Esophagus muscularis mucosa (tissue), 4 donors: ENCODE data around the gene CAMTA1. TPM values are rescaled to one million over a fixed set of nuclear protein-coding genes. Genes with fewer than 3 reads are reported as not detected.

ENCODE experiments used
- DNase-seq: peaks from one replicate; pipeline ENCODE4 v3.0.0-alpha.2; 2017; ENCODE audit errors: extremely low spot score
- H3K27ac ChIP-seq, 4 donors: fragments of 200-600 bp; sonication (generic); replicated peaks in 1 of 4; 1 replicate in 3 of 4; 2 replicates in 1 of 4; pipeline ENCODE4 v1.5.1; 2016 to 2019; ENCODE audit warnings: mild to moderate bottlenecking in 1 of 4
- H3K27me3 ChIP-seq, 4 donors: fragments of 200-600 bp; sonication (generic); one replicate each; pipeline versions ENCODE4 v1.5.1 to v1.6.0; 2016 to 2019
- H3K36me3 ChIP-seq, 4 donors: fragments of 200-600 bp; sonication (generic); one replicate each; pipeline ENCODE4 v1.5.1; 2016 to 2019
- H3K4me1 ChIP-seq, 4 donors: fragments of 200-600 bp; sonication (generic); one replicate each; pipeline ENCODE4 v1.5.1; 2016 to 2019
- H3K4me3 ChIP-seq, 4 donors: fragments of 200-600 bp; sonication (generic); 1 replicate in 2 of 4; 2 replicates in 2 of 4; pipeline ENCODE4 v1.5.1; 2016 to 2019; ENCODE audit warnings: mild to moderate bottlenecking in 4 of 4, moderate library complexity in 1 of 4
- H3K9me3 ChIP-seq, 4 donors: fragments of 200-600 bp; sonication (generic); 1 replicate in 3 of 4; 2 replicates in 1 of 4; pipeline ENCODE4 v1.5.1; 2016 to 2019
- EP300 ChIP-seq: sonication (generic); formaldehyde crosslinking; IDR thresholded peaks from one replicate; pipeline ENCODE4 v1.6.1; 2017; ENCODE audit warnings: antibody characterized with exemption
- POLR2A ChIP-seq: fragments of 450-650 bp; IDR thresholded peaks from one replicate; pipeline ENCODE4 v1.6.1; 2017; ENCODE audit warnings: antibody characterized with exemption, moderate library complexity, mild to moderate bottlenecking, low read depth
- POLR2AphosphoS5 ChIP-seq, 2 donors: sonication (generic); formaldehyde crosslinking; IDR thresholded peaks; one replicate each; pipeline ENCODE4 v1.6.1; 2017; ENCODE audit warnings: antibody characterized with exemption in 2 of 2
- WGBS: methylation state at CpG from one replicate; pipeline ENCODE4 v1.1.5; 2018; 5-methylcytosine and 5-hydroxymethylcytosine counted together
- intact Hi-C: fragments of 100-400 bp; cut with DNase I; formaldehyde crosslinking; loops from one replicate; pipeline ENCODE4 v1.15.1; 2023
- total RNA-seq, 4 donors: library from RNA; depleted of rRNA; stranded (reverse); fragments of >200 nt; gene quantifications; one replicate each; pipeline versions ENCODE4 v1.1.0 to v1.2.1, GENCODE V29; 2016
- TF ChIP-seq, protein P1 (sequence below), 3 experiments: fragments of 200-600 bp in 2 of 3; fragments of 450-650 bp in 1 of 3; sonication (generic) in 2 of 3; IDR thresholded peaks; one replicate each; pipeline ENCODE4 v1.5.1; 2017 to 2019; ENCODE audit warnings: antibody characterized with exemption in 3 of 3, mild to moderate bottlenecking in 2 of 3, moderate library complexity in 1 of 3

CAMTA1 gene
- total RNA-seq, 4 donors from 2014 or later, result 109 to 226 (median 139) TPM

DNA sequence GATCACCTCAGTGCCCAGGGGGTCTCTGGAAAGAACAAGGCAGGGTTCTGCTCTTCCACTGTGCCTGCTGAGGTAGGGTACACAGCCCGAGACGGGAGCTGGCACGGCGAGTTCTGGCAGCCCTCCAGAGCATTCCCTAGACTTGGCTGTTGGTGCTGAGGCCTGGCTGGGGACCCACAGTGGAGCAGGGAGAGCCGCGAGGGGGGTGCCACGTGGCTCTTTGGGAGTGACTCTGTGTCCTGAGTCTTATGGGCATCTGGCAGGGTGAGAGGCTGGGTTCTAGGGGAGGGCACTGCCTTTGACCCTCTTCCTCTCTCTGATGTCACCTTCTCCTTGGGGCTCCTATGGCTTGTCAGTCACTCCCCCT is 336.4 kb downstream of the CAMTA1 start:
- no peaks in the 10 kb centered on the region for H3K36me3 ChIP-seq
- TF ChIP-seq, protein P1, sequence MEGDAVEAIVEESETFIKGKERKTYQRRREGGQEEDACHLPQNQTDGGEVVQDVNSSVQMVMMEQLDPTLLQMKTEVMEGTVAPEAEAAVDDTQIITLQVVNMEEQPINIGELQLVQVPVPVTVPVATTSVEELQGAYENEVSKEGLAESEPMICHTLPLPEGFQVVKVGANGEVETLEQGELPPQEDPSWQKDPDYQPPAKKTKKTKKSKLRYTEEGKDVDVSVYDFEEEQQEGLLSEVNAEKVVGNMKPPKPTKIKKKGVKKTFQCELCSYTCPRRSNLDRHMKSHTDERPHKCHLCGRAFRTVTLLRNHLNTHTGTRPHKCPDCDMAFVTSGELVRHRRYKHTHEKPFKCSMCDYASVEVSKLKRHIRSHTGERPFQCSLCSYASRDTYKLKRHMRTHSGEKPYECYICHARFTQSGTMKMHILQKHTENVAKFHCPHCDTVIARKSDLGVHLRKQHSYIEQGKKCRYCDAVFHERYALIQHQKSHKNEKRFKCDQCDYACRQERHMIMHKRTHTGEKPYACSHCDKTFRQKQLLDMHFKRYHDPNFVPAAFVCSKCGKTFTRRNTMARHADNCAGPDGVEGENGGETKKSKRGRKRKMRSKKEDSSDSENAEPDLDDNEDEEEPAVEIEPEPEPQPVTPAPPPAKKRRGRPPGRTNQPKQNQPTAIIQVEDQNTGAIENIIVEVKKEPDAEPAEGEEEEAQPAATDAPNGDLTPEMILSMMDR (IDR thresholded peaks at IDR 0.05), result no peak
- no peak for TF ChIP-seq EP300
- TF ChIP-seq POLR2A, result no peak
- TF ChIP-seq POLR2AphosphoS5 (IDR thresholded peaks at IDR 0.05), result no peak
- no peak for DNase-seq
- H3K9me3 ChIP-seq, result no peaks in the 10 kb centered on the region
- WGBS, result 61% methylated on average over 6 of the region's 7 CpGs
- peaks cover 4 to 22% (median 11%) of the 10 kb centered on the region in 4 donors for H3K4me1 ChIP-seq
- H3K27ac ChIP-seq, result no peak overlapping the region
- H3K4me3 ChIP-seq, result no peak overlapping the region
- intact Hi-C loops, result no loop called here
- H3K27me3 ChIP-seq, result no peaks in the 10 kb centered on the region

DNA sequence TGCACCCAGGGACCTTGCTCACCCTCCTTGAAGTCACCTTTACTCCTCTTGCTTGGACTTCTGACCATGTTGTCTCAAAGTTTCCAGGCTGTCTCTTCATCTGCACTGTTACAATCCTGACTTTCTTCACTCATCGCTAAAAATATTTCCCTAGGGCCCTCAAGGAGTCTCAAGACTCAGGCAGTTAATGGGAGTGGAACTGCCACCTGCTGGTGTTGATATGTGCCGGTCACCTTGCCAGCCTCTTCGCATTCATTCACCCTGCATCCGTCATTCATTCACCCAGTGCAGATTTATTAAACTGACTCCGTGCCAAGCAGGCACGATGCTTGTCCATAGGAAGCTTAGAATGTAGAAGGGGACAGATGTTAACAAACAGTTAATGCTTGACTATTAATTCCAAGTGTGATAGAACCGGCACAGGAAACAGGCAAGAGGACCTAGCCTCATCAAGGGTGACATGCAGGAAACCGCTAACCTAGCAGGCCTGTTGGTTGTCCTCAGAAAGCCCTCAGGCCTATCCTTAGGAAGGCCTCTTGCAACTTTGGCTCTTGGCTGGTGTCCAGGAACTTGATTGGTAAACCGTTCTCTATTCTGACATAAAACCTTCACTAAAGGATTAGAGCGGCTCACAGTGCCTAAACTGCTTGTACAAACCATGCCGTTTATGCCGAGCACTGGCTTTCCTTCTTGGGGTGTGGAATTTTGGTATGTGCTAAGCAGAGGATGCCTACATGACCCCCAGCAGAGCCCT is 342.2 kb downstream of the CAMTA1 start:
- TF ChIP-seq, protein P1 (IDR thresholded peaks at IDR 0.05), result no peak
- no peak for TF ChIP-seq EP300
- DNase-seq, result no peak
- intact Hi-C loops, result no loop called here
- 45% methylated on average over 12 of the region's 12 CpGs for WGBS
- H3K27ac ChIP-seq, result no peak overlapping the region
- H3K4me1 ChIP-seq, result no peaks in the 10 kb centered on the region
- no peak overlapping the region for H3K4me3 ChIP-seq
- H3K36me3 ChIP-seq, result no peaks in the 10 kb centered on the region
- H3K9me3 ChIP-seq, result no peaks in the 10 kb centered on the region
- H3K27me3 ChIP-seq, result no peaks in the 10 kb centered on the region

DNA sequence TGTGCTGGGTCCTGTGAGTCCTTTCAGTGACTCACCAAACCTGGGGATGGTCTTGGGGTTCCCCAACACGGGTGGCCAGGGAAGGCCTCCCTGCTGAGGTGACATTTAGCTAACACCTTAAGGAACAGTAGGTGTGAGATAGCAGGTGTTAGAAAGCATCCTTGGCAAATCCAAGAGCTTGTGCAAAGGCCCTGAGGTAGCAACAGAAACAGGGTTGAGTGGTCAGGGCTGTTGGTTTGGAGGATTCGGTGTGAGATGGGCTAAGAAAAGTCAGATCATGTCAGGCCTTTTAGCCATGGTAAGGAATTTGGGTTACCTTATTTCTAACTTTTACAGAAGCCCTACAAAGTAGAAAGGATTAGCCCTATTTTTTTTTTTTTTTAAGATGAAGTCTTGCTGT is 343.0 kb downstream of the CAMTA1 start:
- WGBS, result 98% methylated on average over 2 of the region's 2 CpGs
- no peak overlapping the region for H3K4me3 ChIP-seq
- intact Hi-C loops, result no loop called here
- DNase-seq, result no peak
- TF ChIP-seq POLR2A (no peak), EP300 (no peak), POLR2AphosphoS5 (IDR thresholded peaks at IDR 0.05) (no peak)
- TF ChIP-seq, protein P1 (IDR thresholded peaks at IDR 0.05), result no peak
- no peaks in the 10 kb centered on the region for H3K4me1 ChIP-seq
- no peak overlapping the region for H3K27ac ChIP-seq
- no peaks in the 10 kb centered on the region for H3K36me3 ChIP-seq
- H3K9me3 ChIP-seq, result no peaks in the 10 kb centered on the region
- no peaks in the 10 kb centered on the region for H3K27me3 ChIP-seq

DNA sequence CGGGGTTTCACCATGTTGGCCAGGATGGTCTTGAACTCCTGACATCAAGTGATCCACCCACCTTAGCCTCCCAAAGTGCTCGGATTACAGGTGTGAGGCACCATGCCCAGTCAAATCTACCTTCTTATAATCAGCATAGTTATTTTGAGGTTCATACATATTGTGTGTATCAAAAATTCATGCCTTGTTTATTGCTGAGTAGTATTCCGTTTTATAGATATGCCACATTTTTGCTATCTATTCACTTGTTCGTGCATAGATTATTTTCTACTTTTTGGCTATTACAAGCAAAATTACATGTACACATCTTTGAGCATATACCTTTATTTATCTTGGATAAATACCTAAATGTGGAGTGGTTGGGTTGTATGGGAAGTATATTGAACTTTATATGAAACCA is 344.9 kb downstream of the CAMTA1 start:
- no peaks in the 10 kb centered on the region for H3K36me3 ChIP-seq
- WGBS, result 95% methylated on average over 4 of the region's 4 CpGs
- no peak for DNase-seq
- no peaks in the 10 kb centered on the region for H3K4me1 ChIP-seq
- intact Hi-C loops, result no loop called here
- TF ChIP-seq POLR2AphosphoS5 (IDR thresholded peaks at IDR 0.05) (no peak), EP300 (no peak), POLR2A (no peak)
- TF ChIP-seq, protein P1 (IDR thresholded peaks at IDR 0.05), result no peak
- peaks cover 0 to 4% (median 0%) of the 10 kb centered on the region in 4 donors for H3K27me3 ChIP-seq
- no peaks in the 10 kb centered on the region for H3K9me3 ChIP-seq
- no peak overlapping the region for H3K27ac ChIP-seq
- no peak overlapping the region for H3K4me3 ChIP-seq

DNA sequence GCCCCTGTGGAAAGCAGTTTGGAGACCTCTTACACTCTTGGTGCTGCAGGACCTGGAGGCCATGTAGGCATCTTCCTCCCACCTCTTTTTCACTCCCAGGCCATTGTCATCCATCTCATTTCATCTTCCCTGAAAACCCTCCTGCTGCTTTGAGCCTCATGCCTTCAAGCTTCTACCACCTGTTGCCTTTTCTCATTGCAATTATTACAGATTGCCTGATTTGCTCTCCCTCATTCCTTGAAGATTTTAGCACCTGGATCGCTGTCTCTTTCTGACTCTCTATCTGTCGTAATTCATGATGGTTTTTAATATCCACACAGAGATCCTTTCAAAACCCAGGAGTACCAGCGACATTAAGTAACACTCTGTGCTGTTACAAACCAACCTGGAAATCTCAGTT is 350.2 kb downstream of the CAMTA1 start:
- H3K4me1 ChIP-seq, result peaks cover 0 to 3% (median 0%) of the 10 kb centered on the region in 4 donors
- H3K4me3 ChIP-seq, result no peak overlapping the region
- peaks cover 0 to 19% (median 0%) of the 10 kb centered on the region in 4 donors for H3K27me3 ChIP-seq
- no peaks in the 10 kb centered on the region for H3K9me3 ChIP-seq
- intact Hi-C loops, result no loop called here
- H3K36me3 ChIP-seq, result no peaks in the 10 kb centered on the region
- TF ChIP-seq EP300 (no peak), POLR2AphosphoS5 (IDR thresholded peaks at IDR 0.05) (no peak), POLR2A (no peak)
- TF ChIP-seq, protein P1 (IDR thresholded peaks at IDR 0.05), result no peak
- no peak for DNase-seq
- no peak overlapping the region for H3K27ac ChIP-seq
- WGBS, result 95% methylated on average over 3 of the region's 3 CpGs
